WTC11 (cell line): Measurements from ENCODE around the gene AUH.

ENCODE experiments used
- CREM ChIP-seq: sonication (generic); formaldehyde crosslinking; IDR thresholded peaks from 2 replicates; pipeline ENCODE4 v1.8.1; 2022; ENCODE audit warnings: mild to moderate bottlenecking, missing genetic modification reagents, moderate library complexity
- CTCF ChIP-seq: fragments of 200-600 bp; IDR thresholded peaks from 2 replicates; pipeline ENCODE4 v1.8.0; 2022; ENCODE audit warnings: antibody characterized with exemption
- E2F4 ChIP-seq: sonication (generic); formaldehyde crosslinking; IDR thresholded peaks from 2 replicates; pipeline ENCODE4 v1.8.1; 2022; ENCODE audit warnings: low read depth, mild to moderate bottlenecking, moderate library complexity, missing genetic modification reagents, borderline replicate concordance
- ELF4 ChIP-seq: sonication (generic); formaldehyde crosslinking; IDR thresholded peaks from 2 replicates; pipeline ENCODE4 v1.8.1; 2022; ENCODE audit warnings: low read depth, mild to moderate bottlenecking, moderate library complexity, missing genetic modification reagents
- PRDM15 ChIP-seq: sonication (generic); formaldehyde crosslinking; IDR thresholded peaks from 2 replicates; pipeline ENCODE4 v1.8.0; 2022; ENCODE audit warnings: missing genetic modification reagents
- TCF7 ChIP-seq: sonication (generic); formaldehyde crosslinking; IDR thresholded peaks from 2 replicates; pipeline ENCODE4 v1.8.0; 2022; ENCODE audit warnings: mild to moderate bottlenecking, low read depth, missing genetic modification reagents, moderate library complexity
- ZNF263 ChIP-seq: sonication (generic); formaldehyde crosslinking; IDR thresholded peaks from 2 replicates; pipeline ENCODE4 v1.8.1; 2022; ENCODE audit warnings: low read depth, mild to moderate bottlenecking, moderate library complexity, missing genetic modification reagents
- ZNF317 ChIP-seq: sonication (generic); formaldehyde crosslinking; IDR thresholded peaks from 2 replicates; pipeline ENCODE4 v1.8.1; 2023; ENCODE audit warnings: low read depth, mild to moderate bottlenecking, moderate library complexity, missing genetic modification reagents, borderline replicate concordance
- ZNF396 ChIP-seq: fragments of 250-450 bp; sonication (Bioruptor Pico); IDR thresholded peaks from 2 replicates; pipeline ENCODE4 v1.8.0; 2021; ENCODE audit warnings: mild to moderate bottlenecking, moderate library complexity, borderline replicate concordance
- TF ChIP-seq, protein P1 (sequence below): fragments of 250-450 bp; sonication (Bioruptor Pico); IDR thresholded peaks from 2 replicates; pipeline ENCODE4 v1.8.0; 2021; ENCODE audit warnings: mild to moderate bottlenecking
- TF ChIP-seq, protein P2 (sequence below): sonication (generic); formaldehyde crosslinking; IDR thresholded peaks from 2 replicates; pipeline ENCODE4 v1.8.1; 2022; ENCODE audit warnings: mild to moderate bottlenecking, moderate library complexity, missing genetic modification reagents

DNA sequence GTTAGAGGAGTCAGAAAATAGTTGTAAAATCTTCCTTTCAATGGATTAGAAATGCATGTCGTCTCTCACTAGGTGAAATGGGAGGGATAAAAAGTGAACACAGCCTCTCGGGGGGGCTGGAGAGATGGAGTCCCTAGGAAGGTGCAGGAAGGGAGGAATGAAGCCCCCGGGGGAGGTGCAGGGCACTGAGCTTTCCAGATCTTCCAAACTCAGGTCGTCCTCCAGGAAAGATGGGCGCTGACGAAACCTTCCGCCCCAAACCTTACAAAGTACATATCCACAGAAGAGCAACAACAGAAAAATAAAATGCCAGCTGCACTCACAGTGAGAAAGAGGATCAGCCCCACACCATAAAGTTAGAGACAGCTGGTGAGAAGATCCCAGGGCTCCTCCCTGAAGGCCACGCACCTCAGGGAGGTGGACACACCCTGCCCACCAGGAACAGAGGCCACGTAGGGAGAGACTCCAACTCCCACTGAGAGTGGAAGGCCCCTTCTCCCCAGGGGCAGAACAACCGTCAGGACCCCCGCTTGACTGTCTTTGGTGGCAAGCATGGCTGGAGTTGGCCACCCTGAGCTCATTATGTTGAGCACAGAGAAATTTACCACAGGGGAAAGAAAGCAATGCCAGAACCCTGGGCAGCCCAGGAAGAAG is 174.3 kb downstream of the AUH start:
- TF ChIP-seq CTCF (no peak), E2F4 (no peak), ELF4 (no peak), ZNF396 (no peak), CREM (CRISPR knock-in tag) (no peak), PRDM15 (no peak), ZNF317 (no peak), TCF7 (no peak), ZNF263 (CRISPR knock-in tag) (no peak)
- TF ChIP-seq, protein P1, sequence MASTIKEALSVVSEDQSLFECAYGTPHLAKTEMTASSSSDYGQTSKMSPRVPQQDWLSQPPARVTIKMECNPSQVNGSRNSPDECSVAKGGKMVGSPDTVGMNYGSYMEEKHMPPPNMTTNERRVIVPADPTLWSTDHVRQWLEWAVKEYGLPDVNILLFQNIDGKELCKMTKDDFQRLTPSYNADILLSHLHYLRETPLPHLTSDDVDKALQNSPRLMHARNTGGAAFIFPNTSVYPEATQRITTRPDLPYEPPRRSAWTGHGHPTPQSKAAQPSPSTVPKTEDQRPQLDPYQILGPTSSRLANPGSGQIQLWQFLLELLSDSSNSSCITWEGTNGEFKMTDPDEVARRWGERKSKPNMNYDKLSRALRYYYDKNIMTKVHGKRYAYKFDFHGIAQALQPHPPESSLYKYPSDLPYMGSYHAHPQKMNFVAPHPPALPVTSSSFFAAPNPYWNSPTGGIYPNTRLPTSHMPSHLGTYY (CRISPR knock-in tag): no peak
- TF ChIP-seq, protein P2, sequence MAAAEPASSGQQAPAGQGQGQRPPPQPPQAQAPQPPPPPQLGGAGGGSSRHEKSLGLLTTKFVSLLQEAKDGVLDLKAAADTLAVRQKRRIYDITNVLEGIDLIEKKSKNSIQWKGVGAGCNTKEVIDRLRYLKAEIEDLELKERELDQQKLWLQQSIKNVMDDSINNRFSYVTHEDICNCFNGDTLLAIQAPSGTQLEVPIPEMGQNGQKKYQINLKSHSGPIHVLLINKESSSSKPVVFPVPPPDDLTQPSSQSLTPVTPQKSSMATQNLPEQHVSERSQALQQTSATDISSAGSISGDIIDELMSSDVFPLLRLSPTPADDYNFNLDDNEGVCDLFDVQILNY (CRISPR knock-in tag): no peak
